H9 (cell line): ENCODE results near the gene TNFAIP8L3. TPM values are rescaled to one million over a fixed set of nuclear protein-coding genes. Genes with fewer than 3 reads are reported as not detected.

Experiments used
- DNase-seq: peaks from one replicate; pipeline ENCODE4 v3.0.0-alpha.2; 2017
- H2AFZ ChIP-seq: one replicate; pipeline ENCODE4 v1.6.1; 2013; ENCODE audit warnings: mild to moderate bottlenecking, low read length, control low read depth, moderate library complexity
- H2AK5ac ChIP-seq: 2 replicates; pipeline ENCODE4 v1.6.1; 2013; ENCODE audit warnings: low read length, control low read depth, mixed read lengths; ENCODE audit not compliant: insufficient read length
- H2BK120ac ChIP-seq: one replicate; pipeline ENCODE4 v1.6.1; 2013; ENCODE audit warnings: low read depth, mild to moderate bottlenecking, low read length, control low read depth, inconsistent platforms; ENCODE audit not compliant: poor library complexity, severe bottlenecking
- H2BK12ac ChIP-seq: 2 replicates; pipeline ENCODE4 v1.6.1; 2013; ENCODE audit warnings: low read length, control low read depth, mixed read lengths, low read depth; ENCODE audit not compliant: insufficient read length
- H2BK15ac ChIP-seq: 2 replicates; pipeline ENCODE4 v1.6.1; 2013; ENCODE audit warnings: low read depth, low read length, control low read depth
- H2BK20ac ChIP-seq: one replicate; pipeline ENCODE4 v1.6.1; 2013; ENCODE audit warnings: low read depth, mild to moderate bottlenecking, low read length, control low read depth, inconsistent platforms; ENCODE audit not compliant: poor library complexity, severe bottlenecking
- H2BK5ac ChIP-seq: 2 replicates; pipeline ENCODE4 v1.6.1; 2013; ENCODE audit warnings: low read length, control low read depth, mixed read lengths; ENCODE audit not compliant: insufficient read length
- H3K14ac ChIP-seq: 2 replicates; pipeline ENCODE4 v1.6.1; 2013; ENCODE audit warnings: low read length, control low read depth; ENCODE audit not compliant: insufficient read depth
- H3K18ac ChIP-seq: 2 replicates; pipeline ENCODE4 v1.6.1; 2013; ENCODE audit warnings: low read depth, mild to moderate bottlenecking, mixed read lengths, low read length, control low read depth; ENCODE audit not compliant: insufficient read length
- H3K23ac ChIP-seq: 2 replicates; pipeline ENCODE4 v1.6.1; 2013; ENCODE audit warnings: low read length, control low read depth, mixed read lengths, low read depth; ENCODE audit not compliant: insufficient read length
- H3K23me2 ChIP-seq: 2 replicates; pipeline ENCODE4 v1.6.1; 2013; ENCODE audit warnings: low read depth, mild to moderate bottlenecking, mixed read lengths, low read length, control low read depth; ENCODE audit not compliant: insufficient read length, poor library complexity, severe bottlenecking
- H3K27ac ChIP-seq: 2 replicates; pipeline ENCODE4 v1.5.1; 2013; ENCODE audit warnings: low read length, control low read depth, mixed read lengths, low read depth; ENCODE audit not compliant: insufficient read length
- H3K27me3 ChIP-seq: 2 replicates; pipeline ENCODE4 v1.6.1; 2013; ENCODE audit warnings: low read length, control low read depth, inconsistent platforms; ENCODE audit not compliant: insufficient read depth
- H3K4ac ChIP-seq: 2 replicates; pipeline ENCODE4 v1.6.1; 2013; ENCODE audit warnings: low read depth, mild to moderate bottlenecking, control low read depth, inconsistent platforms, low read length, moderate library complexity
- H3K4me1 ChIP-seq: 2 replicates; pipeline ENCODE4 v1.6.1; 2013; ENCODE audit warnings: low read length, control low read depth, inconsistent platforms; ENCODE audit not compliant: insufficient read depth
- H3K4me2 ChIP-seq: 2 replicates; pipeline ENCODE4 v1.6.1; 2013; ENCODE audit warnings: low read length, control low read depth, mixed read lengths; ENCODE audit not compliant: insufficient read length, insufficient read depth
- H3K56ac ChIP-seq: 2 replicates; pipeline ENCODE4 v1.6.1; 2013; ENCODE audit warnings: low read depth, mild to moderate bottlenecking, mixed read lengths, low read length, control low read depth; ENCODE audit not compliant: insufficient read length
- H3K79me1 ChIP-seq: 2 replicates; pipeline ENCODE4 v1.6.1; 2013; ENCODE audit warnings: low read depth, mild to moderate bottlenecking, moderate library complexity, low read length, control low read depth, inconsistent platforms; ENCODE audit not compliant: insufficient read depth, poor library complexity, severe bottlenecking
- H3K79me2 ChIP-seq: 2 replicates; pipeline ENCODE4 v1.6.1; 2013; ENCODE audit warnings: low read length, control low read depth, inconsistent platforms; ENCODE audit not compliant: insufficient read depth
- H3K9ac ChIP-seq: 2 replicates; pipeline ENCODE4 v1.6.1; 2013; ENCODE audit warnings: low read length, control low read depth, mixed read lengths; ENCODE audit not compliant: insufficient read length; ENCODE audit errors: extremely low read depth
- H3K9me3 ChIP-seq: one replicate; pipeline ENCODE4 v1.6.1; 2013; ENCODE audit warnings: low read depth, low read length, inconsistent platforms; ENCODE audit not compliant: control insufficient read depth
- H3T11ph ChIP-seq: one replicate; pipeline ENCODE4 v1.6.1; 2013; ENCODE audit warnings: mild to moderate bottlenecking, low read length, control low read depth, inconsistent platforms
- H4K20me1 ChIP-seq: one replicate; pipeline ENCODE4 v1.6.1; 2013; ENCODE audit not compliant: control insufficient read depth, insufficient read length, insufficient read depth
- H4K5ac ChIP-seq: 2 replicates; pipeline ENCODE4 v1.6.1; 2013; ENCODE audit warnings: low read depth, mild to moderate bottlenecking, mixed read lengths, low read length, control low read depth; ENCODE audit not compliant: insufficient read length
- H4K8ac ChIP-seq: replicated peaks from 2 replicates; pipeline ENCODE4 v1.6.1; 2013; ENCODE audit warnings: low read length, control low read depth, mixed read lengths, low read depth; ENCODE audit not compliant: insufficient read length
- H4K91ac ChIP-seq: 2 replicates; pipeline ENCODE4 v1.6.1; 2013; ENCODE audit warnings: low read depth, mild to moderate bottlenecking, moderate library complexity, mixed read lengths, low read length, control low read depth; ENCODE audit not compliant: insufficient read length
- H3K27ac Mint-ChIP-seq, 3 experiments: 2 replicates in 2 of 3; 3 replicates in 1 of 3; pipeline ENCODE4 v1.8.0; 2020 to 2021; ENCODE audit warnings: mixed read lengths in 3 of 3, mild to moderate bottlenecking in 1 of 3, moderate library complexity in 1 of 3
- H3K27me3 Mint-ChIP-seq: 2 replicates; pipeline ENCODE4 v1.8.0; 2021; ENCODE audit warnings: low read depth, mild to moderate bottlenecking, moderate library complexity, mixed read lengths
- H3K36me3 Mint-ChIP-seq, 3 experiments: 2 replicates in 2 of 3; 3 replicates in 1 of 3; pipeline ENCODE4 v1.8.0; 2020 to 2021; ENCODE audit warnings: low read depth in 3 of 3, mixed read lengths in 3 of 3; ENCODE audit not compliant: insufficient read depth in 1 of 3
- H3K4me1 Mint-ChIP-seq, 2 experiments: 2 replicates each; pipeline ENCODE4 v1.8.0; 2020; ENCODE audit warnings: mixed read lengths in 2 of 2
- H3K4me3 Mint-ChIP-seq, 2 experiments: 2 replicates in 1 of 2; 3 replicates in 1 of 2; pipeline ENCODE4 v1.8.0; 2020 to 2021; ENCODE audit warnings: mild to moderate bottlenecking in 2 of 2, mixed read lengths in 2 of 2, moderate library complexity in 1 of 2
- H3K9me3 Mint-ChIP-seq, 2 experiments: 2 replicates in 1 of 2; 3 replicates in 1 of 2; pipeline ENCODE4 v1.8.0; 2020; ENCODE audit warnings: mild to moderate bottlenecking in 2 of 2, mixed read lengths in 2 of 2, moderate library complexity in 1 of 2
- CTCF ChIP-seq: fragments of 200-600 bp; sonication (generic); conservative IDR thresholded peaks from 3 replicates; pipeline ENCODE4 v1.8.0; 2021; ENCODE audit warnings: antibody characterized with exemption, mild to moderate bottlenecking
- WGBS: extraction: QIAGEN DNeasy Blood & Tissue Kit; methylation state at CpG from one replicate; pipeline ENCODE4 v1.1.7; 2013; ENCODE audit warnings: missing lambda C conversion rate, low lambda C conversion rate, mixed read lengths; ENCODE audit not compliant: insufficient read length; ENCODE audit errors: extremely low coverage; 5-methylcytosine and 5-hydroxymethylcytosine counted together
- total RNA-seq: library from RNA; stranded (reverse); gene quantifications from 2 replicates; pipeline ENCODE4 v1.2.1, GENCODE V29; 2021

Gene TNFAIP8L3
- total RNA-seq, 1 experiment from 2014 or later, result 0.22 TPM

DNA sequence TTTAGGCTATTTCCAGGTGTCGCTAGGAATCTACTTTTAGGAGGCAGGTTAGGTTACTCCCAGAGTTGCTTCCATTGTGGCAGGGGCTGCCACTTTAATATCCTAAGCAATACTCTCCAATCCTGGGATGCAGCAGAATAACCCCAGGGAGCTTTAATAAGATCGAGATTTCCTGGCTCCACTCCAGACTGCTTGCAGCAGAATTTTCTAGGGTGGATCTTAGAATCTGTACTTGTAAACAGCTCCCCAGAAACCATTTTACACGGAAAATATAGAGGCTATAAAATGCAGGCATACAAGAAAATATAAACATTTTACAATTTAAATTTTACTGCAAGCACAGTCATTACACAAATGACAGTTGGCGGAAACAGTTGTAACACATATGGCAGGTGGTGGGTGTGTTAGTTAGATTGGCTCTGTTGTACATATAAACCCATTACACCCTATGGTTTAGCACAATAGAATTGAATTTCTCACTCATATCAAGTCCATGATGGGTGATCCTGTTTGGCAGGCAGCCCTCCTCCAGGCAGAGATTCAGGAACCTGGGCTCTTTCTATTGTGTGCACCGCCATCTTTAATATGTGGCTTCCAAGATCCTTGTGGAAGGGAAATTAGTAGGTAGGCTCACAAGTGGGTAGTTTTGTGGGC is 35.0 kb upstream of the TNFAIP8L3 start:
- Mint-ChIP-seq H3K27me3 (peaks cover 4% of the 10 kb centered on the region), H3K4me1 (peaks cover 0 to 5% of the 10 kb centered on the region in 2 experiments; a peak in 1 of 4 replicates), H3K4me3 (no peak overlapping the region), H3K36me3 (peaks cover 0 to 3% (median 0%) of the 10 kb centered on the region in 3 experiments; a peak in 1 of 7 replicates), H3K9me3 (0 out of 5 replicates have a peak, but pooled peaks cover 0 to 3% of the 10 kb centered on the region in 2 experiments), H3K27ac (no peak overlapping the region)
- no peak overlapping the region for H4K5ac ChIP-seq
- TF ChIP-seq CTCF, result no peak
- H2BK5ac ChIP-seq, result no peak overlapping the region
- H3K4me2 ChIP-seq, result no peak overlapping the region
- no peak overlapping the region for H2BK20ac ChIP-seq
- H3K27me3 ChIP-seq, result no peaks in the 10 kb centered on the region
- H3K79me1 ChIP-seq, result no peaks in the 10 kb centered on the region
- H3K23ac ChIP-seq, result no peak overlapping the region
- H3K9me3 ChIP-seq, result no peaks in the 10 kb centered on the region
- no peak overlapping the region for H3K27ac ChIP-seq
- no CpG with 5 or more reads among the region's 5 CpGs for WGBS
- no peak overlapping the region for H2AK5ac ChIP-seq
- DNase-seq, result no peak
- no peak overlapping the region for H3K9ac ChIP-seq
- H2BK12ac ChIP-seq, result no peak overlapping the region
- H3K79me2 ChIP-seq, result no peaks in the 10 kb centered on the region
- H3K4ac ChIP-seq, result no peak overlapping the region
- no peaks in the 10 kb centered on the region for H3K4me1 ChIP-seq
- no peak overlapping the region for H2BK120ac ChIP-seq
- H3K56ac ChIP-seq, result no peak overlapping the region
- H2AFZ ChIP-seq, result no peak overlapping the region
- no peak overlapping the region for H3T11ph ChIP-seq
- no peak overlapping the region for H4K8ac ChIP-seq
- no peak overlapping the region for H2BK15ac ChIP-seq
- H4K20me1 ChIP-seq, result no peaks in the 10 kb centered on the region
- no peaks in the 10 kb centered on the region for H3K23me2 ChIP-seq
- no peak overlapping the region for H3K18ac ChIP-seq
- no peak overlapping the region for H4K91ac ChIP-seq
- no peak overlapping the region for H3K14ac ChIP-seq
